CD8-positive, alpha-beta memory T cell (primary cell): ENCODE results near the gene ZNF564. TPM values are rescaled to one million over a fixed set of nuclear protein-coding genes. Genes with fewer than 3 reads are reported as not detected.
A peak's percentile ranks its signal among the peaks of the same experiment; 100 is the strongest.

Experiments used
- CTCF ChIA-PET: fragments of 350-600 bp; sonication (Branson Sonifier 250); formaldehyde crosslinking; loops from one replicate; lab custom pipeline; 2021; ENCODE audit warnings: antibody characterized with exemption; lab: Charles Lee
- POLR2A ChIA-PET: fragments of 350-600 bp; sonication (Branson Sonifier 250); formaldehyde crosslinking; loops from one replicate; lab custom pipeline; 2021; ENCODE audit warnings: antibody characterized with exemption; lab: Charles Lee
- DNase-seq, 5 donors: peaks; one replicate each; pipeline versions ENCODE4 v3.0.0 to v3.0.0-alpha.2; 2020 to 2022; ENCODE audit warnings: mixed read lengths in 1 of 5
- H3K27ac ChIP-seq: one replicate; pipeline ENCODE4 v1.7.0; 2013; ENCODE audit warnings: low read depth, mild to moderate bottlenecking, low read length, moderate library complexity
- H3K27me3 ChIP-seq: 2 replicates; pipeline ENCODE4 v1.7.0; 2013; ENCODE audit warnings: low read length, mild to moderate bottlenecking; ENCODE audit not compliant: insufficient read depth, poor library complexity, severe bottlenecking
- H3K36me3 ChIP-seq: 2 replicates; pipeline ENCODE4 v1.7.0; 2013; ENCODE audit warnings: mild to moderate bottlenecking, low read length, moderate library complexity; ENCODE audit not compliant: insufficient read depth
- H3K4me1 ChIP-seq: 2 replicates; pipeline ENCODE4 v1.7.0; 2013; ENCODE audit warnings: mild to moderate bottlenecking, low read length, moderate library complexity; ENCODE audit not compliant: insufficient read depth
- H3K4me3 ChIP-seq: 2 replicates; pipeline ENCODE4 v1.7.0; 2013; ENCODE audit warnings: mild to moderate bottlenecking, low read length
- H3K9me3 ChIP-seq: 2 replicates; pipeline ENCODE4 v1.7.0; 2013; ENCODE audit warnings: mild to moderate bottlenecking, low read length
- H3K27ac Mint-ChIP-seq, 8 donors: one replicate each; pipeline ENCODE4 v1.8.0; 2020 to 2021; ENCODE audit warnings: mixed read lengths in 8 of 8, mild to moderate bottlenecking in 6 of 8, inconsistent platforms in 3 of 8, moderate library complexity in 3 of 8
- H3K27me3 Mint-ChIP-seq, 2 donors: one replicate each; pipeline ENCODE4 v1.8.0; 2020 to 2021; ENCODE audit warnings: mixed read lengths in 2 of 2, mild to moderate bottlenecking in 1 of 2, moderate library complexity in 1 of 2
- H3K36me3 Mint-ChIP-seq, 3 donors: one replicate each; pipeline ENCODE4 v1.8.0; 2020 to 2021; ENCODE audit warnings: mixed read lengths in 3 of 3, inconsistent platforms in 1 of 3, mild to moderate bottlenecking in 1 of 3
- H3K4me1 Mint-ChIP-seq, 3 donors: one replicate each; pipeline ENCODE4 v1.8.0; 2020 to 2021; ENCODE audit warnings: mixed read lengths in 3 of 3, inconsistent platforms in 1 of 3, mild to moderate bottlenecking in 1 of 3
- H3K4me3 Mint-ChIP-seq, 7 donors: one replicate each; pipeline ENCODE4 v1.8.0; 2020 to 2021; ENCODE audit warnings: mixed read lengths in 7 of 7, mild to moderate bottlenecking in 6 of 7, moderate library complexity in 4 of 7, inconsistent platforms in 2 of 7
- H3K9me3 Mint-ChIP-seq, 5 donors: one replicate each; pipeline ENCODE4 v1.8.0; 2020 to 2022; ENCODE audit warnings: mixed read lengths in 5 of 5, mild to moderate bottlenecking in 3 of 5, moderate library complexity in 2 of 5, inconsistent platforms in 1 of 5
- polyA plus RNA-seq: library from polyadenylated mRNA; unstranded; fragments of 300-500 nt; fragmentation: Illumina TruSeq; gene quantifications from one replicate; pipeline ENCODE4 v1.2.3, GENCODE V29; 2021
- total RNA-seq, 2 experiments: library from RNA; stranded (reverse); gene quantifications; one replicate each; pipeline ENCODE4 v1.2.3, GENCODE V29; 2021

ZNF564 gene
- total and polyA plus RNA-seq, 3 experiments from 2014 or later = 7.4 to 16.7 (median 8.0) TPM

DNA sequence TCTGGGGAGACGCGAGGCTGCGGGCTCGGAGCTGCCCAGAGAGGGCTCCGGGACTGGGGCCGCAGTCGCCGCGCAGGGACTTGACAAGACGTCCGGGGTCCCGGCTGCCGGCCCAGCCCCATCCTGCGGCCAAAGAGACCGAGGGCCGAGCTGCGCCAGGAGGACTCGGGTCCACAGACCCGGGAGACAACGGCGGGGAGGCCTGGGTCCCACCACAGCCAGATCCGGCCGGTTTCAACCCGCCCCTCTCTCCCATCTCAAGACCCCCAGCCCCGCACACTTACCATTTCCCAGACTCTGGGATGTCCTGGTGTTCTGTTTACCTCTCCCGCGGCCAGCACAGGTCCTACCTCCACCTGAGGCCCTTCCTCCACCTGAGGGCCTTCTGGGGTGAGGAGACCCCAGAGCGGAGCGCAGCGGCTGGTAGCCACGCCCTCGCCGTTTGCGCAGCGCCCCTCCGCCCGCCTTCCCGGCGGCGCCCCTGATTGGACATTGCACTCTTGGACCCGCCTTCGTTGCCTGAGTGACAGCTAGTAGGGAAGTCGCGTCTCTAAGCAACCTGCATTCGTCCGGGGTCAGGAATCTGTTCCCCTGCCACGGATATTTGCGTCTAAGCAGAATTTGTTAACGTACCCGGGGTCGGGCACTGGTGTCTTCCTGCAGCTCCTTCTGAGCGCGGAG is 66.8 kb downstream of the ZNF564 start, which contains the start of gene ZNF709:
Gene ZNF709, minus strand, starts transcription at position 446 of the 681 bp plus-strand sequence. Its CDS starts 159 bp downstream, at position 287.
- Histone ChIP-seq H3K27ac (peak within 1 kb of the TSS; percentile 66), H3K36me3 (no peaks in the 10 kb centered on the region), H3K9me3 (no peaks in the 10 kb centered on the region), H3K4me1 (peaks cover 22% of the 10 kb centered on the region), H3K27me3 (no peaks in the 10 kb centered on the region), H3K4me3 (peak within 1 kb of the TSS; percentile 98)
- Mint-ChIP-seq H3K27ac (peak within 1 kb of the TSS; percentile 64 to 96 (median 93)), H3K9me3 (no peaks in the 10 kb centered on the region), H3K4me3 (peak within 1 kb of the TSS; percentile 96 to 99 (median 96)), H3K4me1 (peaks cover 28 to 39% (median 34%) of the 10 kb centered on the region in 3 donors), H3K27me3 (no peaks in the 10 kb centered on the region), H3K36me3 (peaks cover 0 to 9% (median 0%) of the 10 kb centered on the region in 3 donors)
- ChIA-PET CTCF (interaction anchor here (0.9 kb wide), 1 partner anchor 182 kb away, joined by 3 read pairs; no protein-coding TSS in a partner anchor), POLR2A (interaction anchor here (0.5 to 1.1 kb wide), 3 partner anchors 11 to 340 kb away, joined by 3 to 7 read pairs (median 3); no protein-coding TSS in a partner anchor)
- peak; percentile 78 to 90 (median 84) for DNase-seq

DNA sequence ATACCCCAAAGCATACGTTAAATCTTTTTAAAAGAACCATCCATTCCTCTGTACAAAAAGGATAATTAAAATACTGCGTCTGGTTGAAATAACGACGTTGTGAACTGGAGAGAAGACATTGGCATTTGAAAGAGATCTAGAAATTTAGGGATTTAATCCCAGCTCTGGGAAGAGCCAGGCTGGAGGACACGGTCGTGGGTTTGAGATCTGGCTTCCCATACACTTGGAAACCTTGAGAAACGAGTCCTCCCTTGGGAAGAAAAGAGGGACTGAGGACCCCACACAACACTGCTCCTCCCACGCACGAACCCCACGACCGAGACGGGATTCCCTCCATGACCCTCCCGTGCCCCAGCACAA is 67.3 kb downstream of the ZNF564 start:
- POLR2A ChIA-PET = no interaction called here
- H3K9me3 Mint-ChIP-seq = no peaks in the 10 kb centered on the region

DNA sequence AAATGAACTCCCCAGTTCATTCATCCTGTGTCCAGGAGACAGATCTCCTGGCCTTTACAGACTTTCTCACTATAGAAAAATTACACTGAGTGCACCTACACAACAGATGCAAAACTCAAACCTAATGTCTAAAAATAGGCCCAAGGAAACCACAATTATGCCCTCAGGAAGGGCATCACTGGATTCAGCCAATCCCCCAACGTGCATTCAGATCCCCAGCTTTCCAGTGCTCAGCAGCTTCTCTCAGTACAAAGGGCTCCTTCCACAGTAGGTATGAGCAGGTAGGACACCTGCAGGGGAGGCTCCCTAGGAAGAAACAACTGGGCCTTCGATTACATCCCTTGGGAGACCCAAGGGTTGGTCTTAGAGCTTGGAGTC is 68.8 kb downstream of the ZNF564 start:
- H3K9me3 Mint-ChIP-seq = no peaks in the 10 kb centered on the region
- ChIA-PET POLR2A (interaction anchor here (0.6 to 1.1 kb wide), 3 partner anchors 11 to 954 kb away, joined by 4 to 6 read pairs (median 4); partner anchors contain the start of gene ECSIT), CTCF (no interaction called here)
- Histone ChIP-seq H3K27ac (no peak overlapping the region), H3K9me3 (no peaks in the 10 kb centered on the region), H3K36me3 (no peaks in the 10 kb centered on the region), H3K4me3 (no peak overlapping the region), H3K27me3 (no peaks in the 10 kb centered on the region), H3K4me1 (peaks cover 37% of the 10 kb centered on the region)
- H3K4me3 Mint-ChIP-seq = peak overlapping the region; percentile 27 to 99 (median 63)
- H3K36me3 Mint-ChIP-seq = peaks cover 0 to 9% (median 0%) of the 10 kb centered on the region in 3 donors
- no peaks in the 10 kb centered on the region for H3K27me3 Mint-ChIP-seq
- peaks cover 38 to 54% (median 47%) of the 10 kb centered on the region in 3 donors for H3K4me1 Mint-ChIP-seq
- H3K27ac Mint-ChIP-seq = peak overlapping the region in 7 of 8 donors; percentile 4 to 44 (median 20)
- DNase-seq = no peak

More for the DNA sequence above, 67.3 kb downstream of the ZNF564 start:
- CTCF ChIA-PET = no interaction called here
- Histone ChIP-seq H3K27ac (peak overlapping the region; percentile 66), H3K36me3 (no peaks in the 10 kb centered on the region), H3K9me3 (no peaks in the 10 kb centered on the region), H3K4me1 (peaks cover 24% of the 10 kb centered on the region), H3K27me3 (no peaks in the 10 kb centered on the region), H3K4me3 (peak overlapping the region; percentile 98)
- peak overlapping the region in 7 of 8 donors; percentile 54 to 89 (median 83) for H3K27ac Mint-ChIP-seq
- no peak for DNase-seq
- peaks cover 0 to 9% (median 0%) of the 10 kb centered on the region in 3 donors for H3K36me3 Mint-ChIP-seq
- H3K27me3 Mint-ChIP-seq = no peaks in the 10 kb centered on the region
- peak overlapping the region; percentile 96 to 99 (median 96) for H3K4me3 Mint-ChIP-seq
- peaks cover 28 to 40% (median 35%) of the 10 kb centered on the region in 3 donors for H3K4me1 Mint-ChIP-seq

DNA sequence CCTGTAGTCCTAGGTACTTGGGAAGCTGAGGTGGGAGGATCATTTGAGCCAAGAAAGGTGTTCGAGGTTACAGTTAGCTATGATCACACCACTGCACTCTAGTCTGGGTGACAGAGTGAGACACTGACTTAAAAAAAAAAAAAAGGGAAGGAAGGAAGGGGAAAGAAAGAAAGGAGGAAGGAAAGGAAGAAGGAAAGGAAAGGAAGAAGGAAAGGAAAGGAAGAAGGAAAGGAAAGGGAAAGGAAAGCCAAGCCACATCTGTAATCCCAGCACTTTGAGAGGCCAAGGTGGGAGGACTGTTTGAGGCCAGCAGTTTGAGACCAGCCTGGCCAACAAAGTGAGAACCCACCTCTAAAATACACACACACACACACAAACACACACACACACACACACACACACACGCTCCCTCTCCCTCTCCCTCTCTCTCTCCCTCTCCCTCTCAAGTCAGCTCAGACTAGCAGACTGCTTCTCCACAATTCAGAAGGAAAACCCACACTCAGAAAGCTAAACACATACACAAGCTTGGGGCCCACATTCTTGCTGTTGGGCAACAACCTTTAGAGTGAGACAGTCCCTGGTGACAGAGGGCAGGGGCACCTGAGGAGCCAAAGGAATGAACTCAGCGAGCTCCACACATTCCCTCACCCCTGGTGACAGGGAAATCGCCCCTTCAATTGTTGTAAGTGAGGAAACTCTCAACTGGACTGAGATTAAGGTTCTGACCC is 69.3 kb downstream of the ZNF564 start:
- Mint-ChIP-seq H3K27me3 (no peaks in the 10 kb centered on the region), H3K9me3 (no peaks in the 10 kb centered on the region), H3K36me3 (peaks cover 0 to 9% (median 0%) of the 10 kb centered on the region in 3 donors), H3K27ac (peak overlapping the region; percentile 8 to 86 (median 62)), H3K4me1 (peaks cover 38 to 56% (median 48%) of the 10 kb centered on the region in 3 donors), H3K4me3 (peak overlapping the region; percentile 27 to 99 (median 73))
- peaks cover 37% of the 10 kb centered on the region for H3K4me1 ChIP-seq
- CTCF ChIA-PET = no interaction called here
- no peak overlapping the region for H3K27ac ChIP-seq
- no peaks in the 10 kb centered on the region for H3K36me3 ChIP-seq
- no peaks in the 10 kb centered on the region for H3K27me3 ChIP-seq
- no peaks in the 10 kb centered on the region for H3K9me3 ChIP-seq
- DNase-seq = no peak
- H3K4me3 ChIP-seq = no peak overlapping the region
- POLR2A ChIA-PET = interaction anchor here (1.1 kb wide), 1 partner anchor 14 kb away, joined by 6 read pairs; no protein-coding TSS in a partner anchor

DNA sequence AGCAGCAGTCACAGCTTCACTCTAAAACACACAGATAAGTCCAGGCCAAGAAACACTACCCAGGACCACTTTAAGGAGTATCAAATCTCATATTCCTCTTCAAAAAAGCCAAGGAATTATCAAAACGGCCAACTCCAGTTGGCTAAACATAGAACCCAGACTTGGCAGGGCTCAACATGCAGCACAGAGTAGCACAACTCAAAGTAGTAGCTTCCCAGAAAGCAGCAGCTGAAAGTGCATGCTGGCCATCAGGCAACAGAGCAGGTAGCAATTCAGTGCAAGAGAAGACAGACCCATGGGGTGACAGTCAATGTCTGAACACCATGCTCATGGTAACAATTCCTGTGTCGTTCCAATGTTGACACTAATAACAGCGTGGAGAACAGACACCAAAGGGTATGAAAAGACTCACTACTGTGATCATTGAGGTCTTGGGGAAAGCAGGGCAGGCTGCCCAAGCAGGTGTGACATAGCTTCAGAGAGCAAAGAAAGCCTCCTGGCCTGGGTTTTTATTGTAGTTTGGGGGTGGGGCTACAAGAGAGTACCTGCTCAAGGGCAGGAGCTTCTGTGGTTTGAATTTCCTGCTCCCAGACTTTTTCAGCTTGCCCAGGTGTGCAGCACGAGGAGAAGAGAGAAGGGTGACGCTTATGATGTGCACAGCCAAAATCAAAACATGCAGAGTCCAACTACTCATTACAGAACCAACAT is 72.9 kb downstream of the ZNF564 start:
- Mint-ChIP-seq H3K4me3 (peak overlapping the region in 2 of 7 donors; percentile 13 to 46), H3K4me1 (peaks cover 27 to 61% (median 45%) of the 10 kb centered on the region in 3 donors), H3K9me3 (peaks cover 0 to 3% (median 0%) of the 10 kb centered on the region in 5 donors), H3K27ac (peak overlapping the region in 6 of 8 donors; percentile 18 to 71 (median 52)), H3K27me3 (no peaks in the 10 kb centered on the region), H3K36me3 (peaks cover 0 to 5% (median 2%) of the 10 kb centered on the region in 3 donors)
- POLR2A ChIA-PET = no interaction called here
- Histone ChIP-seq H3K36me3 (no peaks in the 10 kb centered on the region), H3K27me3 (no peaks in the 10 kb centered on the region), H3K27ac (no peak overlapping the region), H3K9me3 (no peaks in the 10 kb centered on the region), H3K4me1 (peaks cover 26% of the 10 kb centered on the region), H3K4me3 (no peak overlapping the region)
- DNase-seq = no peak
- CTCF ChIA-PET = no interaction called here

Other genes starting within 250 kb of the ZNF564 start
- gene ZNF563, start 217.8 kb downstream of the ZNF564 start, total RNA-seq = 1 to 10 TPM; 2.8 to 3.5 TPM
- 3.5 TPM for gene ZNF563, start 217.8 kb downstream of the ZNF564 start, polyA plus RNA-seq
- 1 to 10 TPM; 2.2 to 2.5 TPM for gene ZNF442, start 185.8 kb downstream of the ZNF564 start, total RNA-seq
- gene ZNF442, start 185.8 kb downstream of the ZNF564 start, polyA plus RNA-seq = 1.1 TPM
- gene ZNF799, start 150.2 kb downstream of the ZNF564 start, total RNA-seq = 1 to 10 TPM; 3.6 TPM
- gene ZNF799, start 150.2 kb downstream of the ZNF564 start, polyA plus RNA-seq = 7.2 TPM
- gene ZNF443, start 110.5 kb downstream of the ZNF564 start, total RNA-seq = 1 to 10 TPM; 4.2 to 4.6 TPM
- 2.5 TPM for gene ZNF443, start 110.5 kb downstream of the ZNF564 start, polyA plus RNA-seq
- 1 to 10 TPM; 2.5 TPM for gene ZNF709, start 66.7 kb downstream of the ZNF564 start, total RNA-seq
- gene ZNF709, start 66.7 kb downstream of the ZNF564 start, polyA plus RNA-seq = 1.1 TPM
- gene ZNF490, start 59.3 kb upstream of the ZNF564 start, total RNA-seq = 1 to 10 TPM; 8.0 to 8.4 TPM
- gene ZNF490, start 59.3 kb upstream of the ZNF564 start, polyA plus RNA-seq = 6.9 TPM
- 10 to 100 TPM; 23.6 to 23.8 TPM for gene ZNF791, start 59.4 kb upstream of the ZNF564 start, total RNA-seq
- gene ZNF791, start 59.4 kb upstream of the ZNF564 start, polyA plus RNA-seq = 21.3 TPM
- gene MAN2B1, start 115.3 kb upstream of the ZNF564 start, total RNA-seq = 10 to 100 TPM; 83.8 to 85.3 TPM
- gene MAN2B1, start 115.3 kb upstream of the ZNF564 start, polyA plus RNA-seq = 76.4 TPM
- 10 to 100 TPM; 18.8 to 19.9 TPM for gene WDR83, start 115.3 kb upstream of the ZNF564 start, total RNA-seq
- gene WDR83, start 115.3 kb upstream of the ZNF564 start, polyA plus RNA-seq = 13.1 TPM
- gene DHPS, start 130.4 kb upstream of the ZNF564 start, total RNA-seq = 100 to 1,000 TPM; 113 to 116 TPM
- 91.8 TPM for gene DHPS, start 130.4 kb upstream of the ZNF564 start, polyA plus RNA-seq
- gene GNG14, start 136.5 kb upstream of the ZNF564 start, total RNA-seq = not detected
- gene GNG14, start 136.5 kb upstream of the ZNF564 start, polyA plus RNA-seq = not detected
- 1 to 10 TPM; 7.9 to 8.1 TPM for gene FBXW9, start 145.1 kb upstream of the ZNF564 start, total RNA-seq
- 5.9 TPM for gene FBXW9, start 145.1 kb upstream of the ZNF564 start, polyA plus RNA-seq
- gene TNPO2, start 172.4 kb upstream of the ZNF564 start, total RNA-seq = 100 to 1,000 TPM; 148 TPM
- gene TNPO2, start 172.4 kb upstream of the ZNF564 start, polyA plus RNA-seq = 3.4 TPM
- 100 to 1,000 TPM; 243 to 247 TPM for gene TRIR, start 183.2 kb upstream of the ZNF564 start, total RNA-seq
- gene TRIR, start 183.2 kb upstream of the ZNF564 start, polyA plus RNA-seq = 248 TPM
- 100 to 1,000 TPM in 1 of 2 experiments, 10 to 100 TPM in 1; 96.9 to 101 TPM for gene GET3, start 186.0 kb upstream of the ZNF564 start, total RNA-seq
- gene GET3, start 186.0 kb upstream of the ZNF564 start, polyA plus RNA-seq = 72.5 TPM
- gene BEST2, start 200.3 kb upstream of the ZNF564 start, total RNA-seq = not detected
- not detected for gene BEST2, start 200.3 kb upstream of the ZNF564 start, polyA plus RNA-seq
- gene HOOK2, start 224.1 kb upstream of the ZNF564 start, total RNA-seq = 10 to 100 TPM in 1 of 2 experiments, 1 to 10 TPM in 1; 9.8 to 11.4 TPM
- 2.9 TPM for gene HOOK2, start 224.1 kb upstream of the ZNF564 start, polyA plus RNA-seq
- 100 to 1,000 TPM; 249 to 259 TPM for gene JUNB, start 240.0 kb upstream of the ZNF564 start, total RNA-seq
- 1,529 TPM for gene JUNB, start 240.0 kb upstream of the ZNF564 start, polyA plus RNA-seq